Mucosa of descending colon (tissue), 3 donors: ENCODE data around the gene FBXO46. TPM values are rescaled to one million over a fixed set of nuclear protein-coding genes. Genes with fewer than 3 reads are reported as not detected.
"Not testable (repeated sequence)": the region's sequence is repeated elsewhere in the genome, so short reads cannot be mapped to it uniquely, and the experiment has no call there.

Source experiments
- ATAC-seq: fragments of 200-7000 bp; cut with Tn5 transposase; one replicate; pipeline ENCODE4 v1.9.1; 2020; ENCODE audit warnings: mild to moderate bottlenecking, moderate library complexity
- DNase-seq, 3 donors: peaks; one replicate each; pipeline ENCODE4 v3.0.0-alpha.2; 2020
- H3K36me3 ChIP-seq: fragments of 200-600 bp; one replicate; pipeline ENCODE4 v1.8.0; 2021; ENCODE audit warnings: low read depth, mild to moderate bottlenecking
- H3K4me1 ChIP-seq: fragments of 200-600 bp; one replicate; pipeline ENCODE4 v1.8.0; 2021; ENCODE audit warnings: low read depth, mild to moderate bottlenecking
- H3K4me3 ChIP-seq: fragments of 200-600 bp; one replicate; pipeline ENCODE4 v1.8.0; 2021; ENCODE audit warnings: mild to moderate bottlenecking
- H3K9me3 ChIP-seq: fragments of 200-600 bp; one replicate; pipeline ENCODE4 v1.8.0; 2021; ENCODE audit warnings: mild to moderate bottlenecking
- intact Hi-C, 2 donors: fragments of 100-400 bp; cut with DNase I in 1 of 2; cut with micrococcal nuclease in 1 of 2; formaldehyde crosslinking; loops; one replicate each; pipeline versions ENCODE4 v1.11.0 to v1.11.1; 2022; cut with DNase I, micrococcal nuclease
- total RNA-seq, 3 donors: library from RNA; stranded (reverse); fragmentation: NEBNext Ultra II Directional in 2 of 3; extraction: Animal tissue kit (Norgen Biotek cat#: 25700) in 2 of 3; gene quantifications; one replicate each; pipeline versions ENCODE4 v1.2.1 to v1.2.4, GENCODE V29; 2021 to 2023
- TF ChIP-seq, protein P1 (sequence below): fragments of 200-600 bp; IDR thresholded peaks from one replicate; pipeline ENCODE4 v1.8.0; 2022; ENCODE audit warnings: antibody characterized with exemption, mild to moderate bottlenecking
- donor health status: DM: no; HTN: no; CAD: no; lungs with moderate emphysema.
- donor health status: DM: no; HTN: no; CAD: no.
- donor health status: DM: no; HTN: yes; CAD: no.

Gene FBXO46
- total RNA-seq, 3 donors from 2014 or later = 30.1 to 34.0 (median 32.3) TPM

DNA sequence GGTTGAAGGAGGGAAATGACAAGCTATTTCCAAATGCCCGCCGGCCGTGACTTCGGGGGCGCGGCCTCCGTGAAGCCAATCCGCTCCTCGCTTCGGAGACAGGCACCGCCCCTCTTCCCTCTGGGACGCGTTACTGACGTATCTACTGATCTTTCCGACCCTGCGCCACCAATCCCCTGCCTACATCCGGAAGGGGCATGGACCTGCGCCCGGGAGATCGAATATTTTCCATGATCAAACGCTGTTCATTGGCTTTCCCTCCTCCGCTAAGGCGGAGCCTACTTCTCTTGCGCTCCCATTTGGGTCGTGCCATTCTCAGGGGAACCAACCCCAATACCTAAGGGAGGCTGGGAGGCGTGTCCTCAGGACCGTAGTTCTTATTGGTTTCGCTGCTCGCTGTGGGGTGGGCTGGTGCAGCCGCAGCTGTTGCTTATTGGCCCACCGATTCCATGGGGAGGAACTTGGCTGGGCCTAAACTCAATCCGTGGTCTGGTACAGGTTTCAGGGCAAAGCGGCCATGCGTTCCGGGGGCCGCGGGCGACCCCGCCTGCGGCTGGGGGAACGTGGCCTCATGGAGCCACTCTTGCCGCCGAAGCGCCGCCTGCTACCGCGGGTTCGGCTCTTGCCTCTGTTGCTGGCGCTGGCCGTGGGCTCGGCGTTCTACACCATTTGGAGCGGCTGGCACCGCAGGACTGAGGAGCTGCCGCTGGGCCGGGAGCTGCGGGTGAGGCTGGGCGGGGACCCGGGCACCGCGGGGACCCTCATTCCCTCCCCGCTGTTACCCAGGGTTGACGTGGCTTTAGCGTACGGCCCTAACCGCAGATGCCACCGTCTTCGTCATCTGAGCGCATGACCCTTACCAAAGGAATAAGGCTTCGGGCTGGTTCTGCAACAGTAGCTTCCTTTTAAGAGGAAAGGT, 38.2 kb downstream of the FBXO46 start, which contains the start of gene QPCTL:
Gene QPCTL (plus strand): TSS at position 480 of the 919 bp plus-strand sequence. CDS start 38 bp downstream, at position 518.
- ATAC-seq (peak; percentile 94), DNase-seq (peak; percentile 96 to 99 (median 97))
- intact Hi-C loops = no loop called here
- Histone ChIP-seq H3K4me1 (peaks cover 16% of the 10 kb centered on the region), H3K4me3 (peak within 1 kb of the TSS; percentile 54), H3K36me3 (peaks cover 5% of the 10 kb centered on the region), H3K9me3 (no peaks in the 10 kb centered on the region)
- TF ChIP-seq, protein P1, sequence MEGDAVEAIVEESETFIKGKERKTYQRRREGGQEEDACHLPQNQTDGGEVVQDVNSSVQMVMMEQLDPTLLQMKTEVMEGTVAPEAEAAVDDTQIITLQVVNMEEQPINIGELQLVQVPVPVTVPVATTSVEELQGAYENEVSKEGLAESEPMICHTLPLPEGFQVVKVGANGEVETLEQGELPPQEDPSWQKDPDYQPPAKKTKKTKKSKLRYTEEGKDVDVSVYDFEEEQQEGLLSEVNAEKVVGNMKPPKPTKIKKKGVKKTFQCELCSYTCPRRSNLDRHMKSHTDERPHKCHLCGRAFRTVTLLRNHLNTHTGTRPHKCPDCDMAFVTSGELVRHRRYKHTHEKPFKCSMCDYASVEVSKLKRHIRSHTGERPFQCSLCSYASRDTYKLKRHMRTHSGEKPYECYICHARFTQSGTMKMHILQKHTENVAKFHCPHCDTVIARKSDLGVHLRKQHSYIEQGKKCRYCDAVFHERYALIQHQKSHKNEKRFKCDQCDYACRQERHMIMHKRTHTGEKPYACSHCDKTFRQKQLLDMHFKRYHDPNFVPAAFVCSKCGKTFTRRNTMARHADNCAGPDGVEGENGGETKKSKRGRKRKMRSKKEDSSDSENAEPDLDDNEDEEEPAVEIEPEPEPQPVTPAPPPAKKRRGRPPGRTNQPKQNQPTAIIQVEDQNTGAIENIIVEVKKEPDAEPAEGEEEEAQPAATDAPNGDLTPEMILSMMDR = no peak

GRCh38 chr19:45691516-45692186, 39.0 kb downstream of the FBXO46 start, which contains the start of gene SNRPD2:
Gene SNRPD2, minus strand, starts transcription at chr19:45691953. Its CDS starts 65 bp downstream, at chr19:45691888.
- peak within 1 kb of the TSS; percentile 54 for H3K4me3 ChIP-seq
- peaks cover 5% of the 10 kb centered on the region for H3K36me3 ChIP-seq
- TF ChIP-seq, protein P1 = peak; percentile 5
- intact Hi-C loops = no loop called here
- DNase-seq = peak; percentile 95
- ATAC-seq = peak; percentile 84
- no peaks in the 10 kb centered on the region for H3K9me3 ChIP-seq
- peaks cover 16% of the 10 kb centered on the region for H3K4me1 ChIP-seq

- Histone ChIP-seq H3K9me3 (no peaks in the 10 kb centered on the region), H3K36me3 (peaks cover 5% of the 10 kb centered on the region), H3K4me1 (peaks cover 7% of the 10 kb centered on the region), H3K4me3 (no peak overlapping the region)
- intact Hi-C loops = no loop called here
- DNase-seq = no peak
- no peak for ATAC-seq
- TF ChIP-seq, protein P1 = no peak
Observed at GRCh38 chr19:45687599-45687998, 43.1 kb downstream of the FBXO46 start.

- DNase-seq = not testable (repeated sequence)
Observed at GRCh38 chr19:45685045-45685444, 45.7 kb downstream of the FBXO46 start.

DNA sequence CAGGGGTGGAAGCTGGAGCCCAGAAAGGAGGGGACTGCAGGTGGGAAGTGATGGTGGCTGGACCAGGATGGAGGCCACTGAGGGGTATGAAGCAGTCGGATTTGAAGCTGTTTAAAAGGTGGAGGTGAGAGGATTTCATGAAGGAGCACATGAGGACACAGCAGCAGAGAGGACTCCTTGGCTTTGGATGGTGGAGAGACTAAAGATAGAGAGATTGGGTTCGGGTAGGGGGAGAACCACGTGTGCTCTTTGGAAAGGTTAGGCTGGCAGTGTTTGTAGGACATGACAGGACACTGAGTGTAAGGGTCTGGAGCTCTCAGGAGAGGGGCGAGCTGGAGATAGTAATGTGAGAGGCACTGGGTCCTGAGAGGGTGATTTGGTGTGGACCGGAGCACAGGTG, 47.8 kb downstream of the FBXO46 start:
- Histone ChIP-seq H3K36me3 (no peaks in the 10 kb centered on the region), H3K4me1 (peaks cover 14% of the 10 kb centered on the region), H3K9me3 (no peaks in the 10 kb centered on the region), H3K4me3 (no peak overlapping the region)
- TF ChIP-seq, protein P1 = no peak
- no peak for ATAC-seq
- intact Hi-C loops = no loop called here
- no peak for DNase-seq

More at GRCh38 chr19:45685045-45685444, 45.7 kb downstream of the FBXO46 start:
- ATAC-seq, H3K4me3 ChIP-seq, H3K9me3 ChIP-seq, H3K4me1 ChIP-seq, H3K36me3 ChIP-seq, intact Hi-C loops: not testable (repeated sequence)
